A549 (cell line): ENCODE results near the gene RAX. TPM values are rescaled to one million over a fixed set of nuclear protein-coding genes. Genes with fewer than 3 reads are reported as not detected.

ENCODE experiments used
- polyA plus RNA-seq, 4 experiments: library from polyadenylated mRNA; depleted of rRNA in 3 of 4; stranded (reverse); fragments of >200 nt; fragmentation: RNase III in 1 of 4; extraction: RNeasy Plus Mini Kit Qiagen cat#74134 plus additional on column Dnase treatment in 1 of 4; gene quantifications; 2 replicates in 3 of 4; 3 replicates in 1 of 4; pipeline ENCODE4 v1.2.3, GENCODE V29; 2011 to 2017

Gene RAX
- polyA plus RNA-seq, 2 of the 4 experiments (the other 2 are of a cell fraction): not detected

Other genes starting within 250 kb of the RAX start
- gene SEC11C, start 133.6 kb downstream of the RAX start, polyA plus RNA-seq (2011; rRNA removed): 51.4 and 94.9 TPM in 2 replicates
- 65.1 to 71.1 TPM (median 66.5 TPM) in 3 replicates for gene SEC11C, start 133.6 kb downstream of the RAX start, polyA plus RNA-seq (2017; fragmentation: RNase III; extraction: RNeasy Plus Mini Kit Qiagen cat#74134 plus additional on column Dnase treatment)
- gene GRP, start 53.3 kb downstream of the RAX start, polyA plus RNA-seq (2011; rRNA removed): not detected in 2 replicates
- gene GRP, start 53.3 kb downstream of the RAX start, polyA plus RNA-seq (2017; fragmentation: RNase III; extraction: RNeasy Plus Mini Kit Qiagen cat#74134 plus additional on column Dnase treatment): not detected in 3 replicates
- not detected in 2 replicates for gene CPLX4, start 45.2 kb upstream of the RAX start, polyA plus RNA-seq (2011; rRNA removed)
- not detected in 3 replicates for gene CPLX4, start 45.2 kb upstream of the RAX start, polyA plus RNA-seq (2017; fragmentation: RNase III; extraction: RNeasy Plus Mini Kit Qiagen cat#74134 plus additional on column Dnase treatment)
- gene LMAN1, start 85.8 kb upstream of the RAX start, polyA plus RNA-seq (2011; rRNA removed): 73.4 and 94.0 TPM in 2 replicates
- gene LMAN1, start 85.8 kb upstream of the RAX start, polyA plus RNA-seq (2017; fragmentation: RNase III; extraction: RNeasy Plus Mini Kit Qiagen cat#74134 plus additional on column Dnase treatment): 53.7 to 56.2 TPM (median 56.0 TPM) in 3 replicates